Measurements from ENCODE around the gene SLC24A5.

SLC24A5 gene

GRCh38 chr15:48120745-48121144 lies at the start of gene SLC24A5:
SLC24A5 (plus strand) TSS chr15:48120990; CDS start chr15:48121045, 55 bp downstream.
- Mint-ChIP-seq H3K27ac (peak within 1 kb of the TSS; percentile 2), H3K27me3 (peaks cover 4% of the 10 kb centered on the region), H3K4me3 (no peak within 1 kb of the TSS), H3K36me3 (no peaks in the 10 kb centered on the region), H3K9me3 (peaks cover 5% of the 10 kb centered on the region), H3K4me1 (no peaks in the 10 kb centered on the region)

- Mint-ChIP-seq H3K27me3 (peaks cover 6% of the 10 kb centered on the region), H3K4me3 (no peak overlapping the region), H3K27ac (no peak overlapping the region), H3K4me1 (no peaks in the 10 kb centered on the region), H3K36me3 (no peaks in the 10 kb centered on the region), H3K9me3 (peaks cover 4% of the 10 kb centered on the region)
Measured at GRCh38 chr15:48072941-48073340, 47.8 kb upstream of the SLC24A5 start.

- H3K27me3 Mint-ChIP-seq, result peaks cover 6% of the 10 kb centered on the region
- H3K27ac Mint-ChIP-seq, result no peak overlapping the region
- no peaks in the 10 kb centered on the region for H3K36me3 Mint-ChIP-seq
- H3K4me1 Mint-ChIP-seq, result no peaks in the 10 kb centered on the region
- H3K9me3 Mint-ChIP-seq, result peaks cover 5% of the 10 kb centered on the region
- H3K4me3 Mint-ChIP-seq, result no peak overlapping the region
Measured at GRCh38 chr15:48073881-48074280, 46.9 kb upstream of the SLC24A5 start.

- Mint-ChIP-seq H3K27me3 (peaks cover 10% of the 10 kb centered on the region), H3K4me1 (no peaks in the 10 kb centered on the region), H3K9me3 (peaks cover 5% of the 10 kb centered on the region), H3K4me3 (no peak overlapping the region), H3K36me3 (no peaks in the 10 kb centered on the region), H3K27ac (no peak overlapping the region)
Measured at GRCh38 chr15:48076454-48076853, 44.3 kb upstream of the SLC24A5 start.

- peaks cover 12% of the 10 kb centered on the region for H3K27me3 Mint-ChIP-seq
- no peaks in the 10 kb centered on the region for H3K36me3 Mint-ChIP-seq
- H3K27ac Mint-ChIP-seq, result no peak overlapping the region
- H3K4me3 Mint-ChIP-seq, result no peak overlapping the region
- peaks cover 5% of the 10 kb centered on the region for H3K9me3 Mint-ChIP-seq
- no peaks in the 10 kb centered on the region for H3K4me1 Mint-ChIP-seq
Measured at GRCh38 chr15:48077616-48078184, 43.1 kb upstream of the SLC24A5 start.

GRCh38 chr15:48084759-48085590 lies 35.8 kb upstream of the SLC24A5 start:
- Mint-ChIP-seq H3K4me3 (no peak overlapping the region), H3K4me1 (no peaks in the 10 kb centered on the region), H3K27me3 (peaks cover 6% of the 10 kb centered on the region), H3K27ac (no peak overlapping the region), H3K36me3 (no peaks in the 10 kb centered on the region), H3K9me3 (no peaks in the 10 kb centered on the region)

- Mint-ChIP-seq H3K4me1 (no peaks in the 10 kb centered on the region), H3K9me3 (no peaks in the 10 kb centered on the region), H3K27me3 (peaks cover 6% of the 10 kb centered on the region), H3K36me3 (no peaks in the 10 kb centered on the region), H3K27ac (no peak overlapping the region), H3K4me3 (no peak overlapping the region)
Measured at GRCh38 chr15:48085591-48085930, 35.2 kb upstream of the SLC24A5 start.

GRCh38 chr15:48086133-48086532 lies 34.7 kb upstream of the SLC24A5 start:
- no peak overlapping the region for H3K27ac Mint-ChIP-seq
- no peaks in the 10 kb centered on the region for H3K9me3 Mint-ChIP-seq
- H3K4me1 Mint-ChIP-seq, result no peaks in the 10 kb centered on the region

GRCh38 chr15:48086576-48086975 lies 34.2 kb upstream of the SLC24A5 start:
- Mint-ChIP-seq H3K4me3 (no peak overlapping the region), H3K27me3 (peaks cover 4% of the 10 kb centered on the region), H3K27ac (no peak overlapping the region), H3K4me1 (no peaks in the 10 kb centered on the region), H3K9me3 (no peaks in the 10 kb centered on the region), H3K36me3 (no peaks in the 10 kb centered on the region)

More at GRCh38 chr15:48086133-48086532, 34.7 kb upstream of the SLC24A5 start:
- H3K36me3 Mint-ChIP-seq, result no peaks in the 10 kb centered on the region
- no peak overlapping the region for H3K4me3 Mint-ChIP-seq
- peaks cover 5% of the 10 kb centered on the region for H3K27me3 Mint-ChIP-seq

GRCh38 chr15:48087844-48088243 lies 32.9 kb upstream of the SLC24A5 start:
- H3K36me3 Mint-ChIP-seq, result no peaks in the 10 kb centered on the region

GRCh38 chr15:48089702-48090101 lies 31.1 kb upstream of the SLC24A5 start:
- Mint-ChIP-seq H3K27ac (no peak overlapping the region), H3K9me3 (no peaks in the 10 kb centered on the region), H3K4me3 (no peak overlapping the region), H3K36me3 (no peaks in the 10 kb centered on the region), H3K4me1 (no peaks in the 10 kb centered on the region), H3K27me3 (peaks cover 5% of the 10 kb centered on the region)

More at GRCh38 chr15:48087844-48088243, 32.9 kb upstream of the SLC24A5 start:
- no peaks in the 10 kb centered on the region for H3K4me1 Mint-ChIP-seq
- H3K4me3 Mint-ChIP-seq, result no peak overlapping the region
- no peaks in the 10 kb centered on the region for H3K9me3 Mint-ChIP-seq
- no peak overlapping the region for H3K27ac Mint-ChIP-seq
- peaks cover 3% of the 10 kb centered on the region for H3K27me3 Mint-ChIP-seq

- H3K9me3 Mint-ChIP-seq, result peaks cover 1% of the 10 kb centered on the region
- peaks cover 5% of the 10 kb centered on the region for H3K27me3 Mint-ChIP-seq
- H3K27ac Mint-ChIP-seq, result no peak overlapping the region
- no peaks in the 10 kb centered on the region for H3K36me3 Mint-ChIP-seq
- no peaks in the 10 kb centered on the region for H3K4me1 Mint-ChIP-seq
- no peak overlapping the region for H3K4me3 Mint-ChIP-seq
Measured at GRCh38 chr15:48090115-48090514, 30.7 kb upstream of the SLC24A5 start.

GRCh38 chr15:48090666-48091065 lies 30.1 kb upstream of the SLC24A5 start:
- H3K27ac Mint-ChIP-seq, result no peak overlapping the region
- H3K27me3 Mint-ChIP-seq, result peaks cover 7% of the 10 kb centered on the region
- H3K9me3 Mint-ChIP-seq, result peaks cover 7% of the 10 kb centered on the region
- H3K4me1 Mint-ChIP-seq, result no peaks in the 10 kb centered on the region
- H3K36me3 Mint-ChIP-seq, result no peaks in the 10 kb centered on the region
- no peak overlapping the region for H3K4me3 Mint-ChIP-seq

- Mint-ChIP-seq H3K4me1 (no peaks in the 10 kb centered on the region), H3K4me3 (no peak overlapping the region), H3K27ac (no peak overlapping the region), H3K36me3 (no peaks in the 10 kb centered on the region), H3K9me3 (peaks cover 9% of the 10 kb centered on the region), H3K27me3 (peaks cover 7% of the 10 kb centered on the region)
Measured at GRCh38 chr15:48091522-48091921, 29.3 kb upstream of the SLC24A5 start.

- no peaks in the 10 kb centered on the region for H3K36me3 Mint-ChIP-seq
- peaks cover 15% of the 10 kb centered on the region for H3K27me3 Mint-ChIP-seq
- H3K4me3 Mint-ChIP-seq, result no peak overlapping the region
- H3K27ac Mint-ChIP-seq, result no peak overlapping the region
- no peaks in the 10 kb centered on the region for H3K4me1 Mint-ChIP-seq
- peaks cover 9% of the 10 kb centered on the region for H3K9me3 Mint-ChIP-seq
Measured at GRCh38 chr15:48096355-48096786, 24.4 kb upstream of the SLC24A5 start.

- Mint-ChIP-seq H3K36me3 (no peaks in the 10 kb centered on the region), H3K27ac (no peak overlapping the region), H3K9me3 (peaks cover 9% of the 10 kb centered on the region), H3K4me3 (no peak overlapping the region), H3K4me1 (no peaks in the 10 kb centered on the region), H3K27me3 (peaks cover 15% of the 10 kb centered on the region)
Measured at GRCh38 chr15:48096813-48097212, 24.0 kb upstream of the SLC24A5 start.
